ENCODE results near the gene TEX55. TPM values are rescaled to one million over a fixed set of nuclear protein-coding genes. Genes with fewer than 3 reads are reported as not detected.

The TEX55 gene
- total RNA-seq = not detected in 2 replicates

DNA sequence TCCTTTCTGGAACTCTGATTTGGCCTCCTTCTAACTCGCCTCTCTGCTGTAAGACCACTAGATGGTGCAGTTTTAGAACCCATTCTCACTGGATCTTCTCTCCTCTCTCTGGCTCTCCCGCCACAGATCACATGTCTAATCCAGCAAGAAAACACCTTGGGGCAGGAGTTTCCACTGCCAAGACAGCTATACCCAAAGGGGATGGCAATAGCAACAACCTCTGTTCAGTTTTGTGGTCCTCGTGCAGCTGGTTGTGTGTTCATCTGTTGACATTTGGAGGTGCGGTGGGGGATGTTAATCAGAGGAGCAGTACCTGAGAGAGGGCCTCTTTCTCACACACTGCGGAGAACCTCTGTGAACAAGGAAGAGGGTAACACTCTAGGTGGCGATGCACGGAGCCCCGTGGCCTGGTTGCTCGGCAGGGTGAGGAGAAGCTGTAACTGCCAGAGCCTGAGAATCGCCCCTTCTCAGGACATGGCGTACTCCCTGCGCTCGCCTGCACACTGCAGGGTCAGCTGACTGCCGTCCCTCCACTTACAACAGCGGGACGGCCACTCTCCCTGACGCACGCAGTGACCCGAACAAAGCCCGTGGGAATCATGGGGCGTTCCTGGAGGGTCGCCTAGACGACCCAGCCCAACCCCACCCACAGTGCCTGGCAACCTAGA is at the start of gene TEX55:
TEX55 (plus strand) TSS at position 666 of the 668 bp plus-strand sequence. CDS start 25 bp downstream, outside the sequence.

GRCh38 chr3:119173325-119173724 is 27.4 kb downstream of the TEX55 start, which contains the start of gene UPK1B:
TSS of gene UPK1B (plus strand) at chr3:119173598. CDS start at chr3:119186742, 13,144 bp downstream.

Other genes with a start within 250 kb of the TEX55 start
- 0.07 TPM in 1 of 2 replicates, not detected in the other for gene IGSF11, start 111.3 kb upstream of the TEX55 start, total RNA-seq
- not detected in 2 replicates for gene UPK1B, start 27.4 kb downstream of the TEX55 start, total RNA-seq
- gene B4GALT4, start 94.7 kb downstream of the TEX55 start, total RNA-seq = 3.2 and 5.0 TPM in 2 replicates
- 75.4 and 89.5 TPM in 2 replicates for gene ARHGAP31, start 148.2 kb downstream of the TEX55 start, total RNA-seq